Measurements from ENCODE around the gene TSPEAR. TPM values are rescaled to one million over a fixed set of nuclear protein-coding genes. Genes with fewer than 3 reads are reported as not detected.

Gene TSPEAR
- total RNA-seq, 4 donors from 2014 or later = not detected

GRCh38 chr21:44506279-44507255 lies 204.8 kb downstream of the TSPEAR start:
- no peak for TF ChIP-seq CTCF (IDR thresholded peaks at IDR 0.05; ENCODE audit: low read depth)

GRCh38 chr21:44505673-44506278 lies 205.6 kb downstream of the TSPEAR start:
- no peak for TF ChIP-seq CTCF (IDR thresholded peaks at IDR 0.05; ENCODE audit: low read depth)

- TF ChIP-seq CTCF (IDR thresholded peaks at IDR 0.05; ENCODE audit: low read depth) = no peak
These were observed 207.4 kb downstream of the TSPEAR start for GRCh38 chr21:44503901-44504399.

- no peak for TF ChIP-seq CTCF (IDR thresholded peaks at IDR 0.05; ENCODE audit: low read depth)
These were observed 209.0 kb downstream of the TSPEAR start for GRCh38 chr21:44502171-44502958.

- TF ChIP-seq CTCF (IDR thresholded peaks at IDR 0.05; ENCODE audit: low read depth) = no peak
These were observed 211.3 kb downstream of the TSPEAR start for GRCh38 chr21:44500111-44500510.

GRCh38 chr21:44499631-44500030 lies 211.7 kb downstream of the TSPEAR start:
- no peak for TF ChIP-seq CTCF (IDR thresholded peaks at IDR 0.05; ENCODE audit: low read depth)

Measured in subcutaneous adipose tissue (tissue), 4 donors.